ENCODE results near the gene HOXA4. TPM values are rescaled to one million over a fixed set of nuclear protein-coding genes. Genes with fewer than 3 reads are reported as not detected.

The HOXA4 gene
- total and polyA plus RNA-seq, 2 donors (not counting 1 experiment from before 2014, with no cell fraction given) = 0.33 to 3.6 TPM

DNA sequence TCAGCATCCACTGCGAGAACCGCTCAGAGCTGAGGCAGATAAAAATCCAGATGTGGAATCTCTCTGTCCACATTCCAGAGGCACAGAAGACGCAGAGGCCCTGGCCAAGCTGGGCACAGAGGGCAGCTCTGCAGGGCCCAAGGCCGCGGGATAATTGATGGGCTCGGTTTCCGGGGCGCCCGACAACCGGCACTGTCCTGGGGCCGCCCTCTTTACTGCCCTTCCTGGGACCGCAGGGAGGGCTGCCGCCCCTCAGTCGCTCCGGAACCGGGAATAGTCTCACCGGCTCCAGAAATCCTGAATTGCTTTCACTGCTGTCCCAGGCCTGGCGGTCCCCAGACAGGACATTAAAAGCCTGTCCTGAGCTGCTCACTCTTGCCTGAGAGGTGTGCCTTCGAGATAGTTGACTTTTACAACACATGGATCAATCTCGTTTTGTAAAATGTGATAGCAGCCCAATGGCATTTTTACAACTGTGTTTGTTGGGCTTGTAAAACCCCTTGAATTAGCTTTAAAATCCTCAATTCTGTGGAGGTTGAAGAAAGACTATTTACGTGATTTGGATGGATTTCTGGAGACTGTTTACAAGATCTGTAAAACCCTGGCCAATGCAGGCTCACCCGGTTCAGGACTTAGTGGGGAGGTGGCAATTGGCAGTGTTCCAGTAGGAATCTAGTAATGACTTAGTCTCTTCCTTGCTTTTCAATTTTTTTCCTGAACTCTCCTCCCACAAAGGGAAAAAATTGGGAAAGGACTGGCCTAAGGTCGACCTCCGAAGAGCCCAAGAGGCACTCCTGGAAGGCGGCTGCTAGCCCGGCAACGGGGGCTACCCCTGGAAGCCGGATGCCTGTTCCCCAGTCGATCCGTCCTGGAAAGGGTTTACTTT lies 18.4 kb upstream of the HOXA4 start:
- Histone ChIP-seq H4K20me1 (ENCODE audit: control insufficient read depth, extremely low read depth, insufficient read depth, low read length) (no peaks in the 10 kb centered on the region), H2AFZ (ENCODE audit: low read length) (no peak overlapping the region), H3K36me3 (ENCODE audit: control insufficient read depth, insufficient read depth, low read length) (no peaks in the 10 kb centered on the region), H3K9me3 (ENCODE audit: control insufficient read depth, insufficient read depth, low read depth, low read length) (no peaks in the 10 kb centered on the region), H3K4me2 (ENCODE audit: extremely low read depth, insufficient read depth, low read length) (peak overlapping the region; percentile 87), H3K27me3 (ENCODE audit: control insufficient read depth, insufficient read depth, low read length) (no peaks in the 10 kb centered on the region), H3K4me3 (replicated peaks in 1 of 4; ENCODE audit: control extremely low read depth in 1 of 4, insufficient read depth in 1 of 4, low read depth in 3 of 4, low read length in 4 of 4) (peak overlapping the region; percentile 41 to 61 (median 46)), H3K9ac (ENCODE audit: insufficient read depth, low read length) (peak overlapping the region; percentile 72), H3K79me2 (ENCODE audit: control insufficient read depth, insufficient read depth, low read length) (peaks cover 74% of the 10 kb centered on the region), H3K27ac (ENCODE audit: insufficient read depth, low read length) (peak overlapping the region; percentile 98), H3K4me1 (ENCODE audit: control insufficient read depth, extremely low read depth, insufficient read depth, low read length) (peaks cover 22% of the 10 kb centered on the region)
- DNase-seq (ENCODE audit: low read depth in 2 of 2) = peak in 1 of 2 donors; percentile 77
- TF ChIP-seq, protein P1, sequence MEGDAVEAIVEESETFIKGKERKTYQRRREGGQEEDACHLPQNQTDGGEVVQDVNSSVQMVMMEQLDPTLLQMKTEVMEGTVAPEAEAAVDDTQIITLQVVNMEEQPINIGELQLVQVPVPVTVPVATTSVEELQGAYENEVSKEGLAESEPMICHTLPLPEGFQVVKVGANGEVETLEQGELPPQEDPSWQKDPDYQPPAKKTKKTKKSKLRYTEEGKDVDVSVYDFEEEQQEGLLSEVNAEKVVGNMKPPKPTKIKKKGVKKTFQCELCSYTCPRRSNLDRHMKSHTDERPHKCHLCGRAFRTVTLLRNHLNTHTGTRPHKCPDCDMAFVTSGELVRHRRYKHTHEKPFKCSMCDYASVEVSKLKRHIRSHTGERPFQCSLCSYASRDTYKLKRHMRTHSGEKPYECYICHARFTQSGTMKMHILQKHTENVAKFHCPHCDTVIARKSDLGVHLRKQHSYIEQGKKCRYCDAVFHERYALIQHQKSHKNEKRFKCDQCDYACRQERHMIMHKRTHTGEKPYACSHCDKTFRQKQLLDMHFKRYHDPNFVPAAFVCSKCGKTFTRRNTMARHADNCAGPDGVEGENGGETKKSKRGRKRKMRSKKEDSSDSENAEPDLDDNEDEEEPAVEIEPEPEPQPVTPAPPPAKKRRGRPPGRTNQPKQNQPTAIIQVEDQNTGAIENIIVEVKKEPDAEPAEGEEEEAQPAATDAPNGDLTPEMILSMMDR (conservative IDR thresholded peaks at IDR 0.05 in 1 of 2, IDR thresholded peaks at IDR 0.05 in 1 of 2; ENCODE audit: low read depth in 1 of 2, low read length in 2 of 2) = no peak
- TF ChIP-seq EZH2 (IDR thresholded peaks at IDR 0.05; ENCODE audit: low read length, missing control alignments) = no peak

DNA sequence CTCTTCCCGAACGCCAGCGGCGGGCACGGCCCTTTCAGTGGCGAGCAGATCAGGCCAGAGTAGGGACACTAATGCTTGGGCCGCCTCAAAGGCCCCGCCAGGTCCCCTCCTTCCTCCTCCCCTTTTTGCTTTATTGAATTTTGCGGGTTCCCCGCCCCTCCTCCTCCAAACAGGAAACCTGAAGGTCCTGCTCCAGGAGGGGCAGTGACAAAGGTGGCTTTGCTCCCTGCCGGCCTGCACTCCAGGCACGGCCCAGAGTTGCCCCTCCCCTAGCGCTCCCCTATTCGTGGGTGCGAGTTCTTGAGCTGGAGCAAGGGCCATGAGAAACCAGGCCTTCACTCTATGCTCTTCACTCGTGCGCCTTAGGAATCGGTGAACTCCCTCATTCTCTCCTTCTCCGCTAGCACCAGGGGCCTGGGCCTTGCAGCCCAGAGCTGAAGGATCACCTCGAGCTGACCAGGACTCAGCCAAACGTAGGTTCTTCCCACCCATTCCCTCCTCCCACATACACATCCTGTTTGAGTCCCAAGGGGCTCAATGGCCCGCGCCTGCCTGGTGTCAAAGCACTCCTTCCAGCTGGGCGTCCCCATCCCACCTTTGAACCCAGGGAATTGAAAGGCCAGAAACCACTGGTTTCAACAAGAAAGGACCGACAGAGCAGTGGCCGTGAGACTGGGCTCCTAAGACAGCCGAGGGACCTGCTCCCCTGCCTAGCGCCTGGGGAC lies 17.6 kb upstream of the HOXA4 start:
- Histone ChIP-seq H3K9ac (ENCODE audit: insufficient read depth, low read length) (peak overlapping the region; percentile 72), H3K4me3 (replicated peaks in 1 of 4; ENCODE audit: control extremely low read depth in 1 of 4, insufficient read depth in 1 of 4, low read depth in 3 of 4, low read length in 4 of 4) (peak overlapping the region; percentile 34 to 61 (median 42))
- DNase-seq (ENCODE audit: low read depth in 2 of 2) = peak in 1 of 2 donors; percentile 57

More for the DNA sequence above, 17.6 kb upstream of the HOXA4 start:
- H3K27me3 ChIP-seq (ENCODE audit: control insufficient read depth, insufficient read depth, low read length) = no peaks in the 10 kb centered on the region
- TF ChIP-seq, protein P1 (conservative IDR thresholded peaks at IDR 0.05 in 1 of 2, IDR thresholded peaks at IDR 0.05 in 1 of 2; ENCODE audit: low read depth in 1 of 2, low read length in 2 of 2) = no peak
- no peak for TF ChIP-seq EZH2 (IDR thresholded peaks at IDR 0.05; ENCODE audit: low read length, missing control alignments)
- H3K79me2 ChIP-seq (ENCODE audit: control insufficient read depth, insufficient read depth, low read length) = peaks cover 78% of the 10 kb centered on the region
- peak overlapping the region; percentile 98 for H3K27ac ChIP-seq (ENCODE audit: insufficient read depth, low read length)
- no peaks in the 10 kb centered on the region for H3K36me3 ChIP-seq (ENCODE audit: control insufficient read depth, insufficient read depth, low read length)
- peak overlapping the region; percentile 18 for H2AFZ ChIP-seq (ENCODE audit: low read length)
- peaks cover 22% of the 10 kb centered on the region for H3K4me1 ChIP-seq (ENCODE audit: control insufficient read depth, extremely low read depth, insufficient read depth, low read length)
- no peaks in the 10 kb centered on the region for H4K20me1 ChIP-seq (ENCODE audit: control insufficient read depth, extremely low read depth, insufficient read depth, low read length)
- H3K9me3 ChIP-seq (ENCODE audit: control insufficient read depth, insufficient read depth, low read depth, low read length) = no peaks in the 10 kb centered on the region
- H3K4me2 ChIP-seq (ENCODE audit: extremely low read depth, insufficient read depth, low read length) = peak overlapping the region; percentile 87

All from fibroblast of lung (primary cell).